OCI-LY7 (cell line): ENCODE results near the gene PORCN. TPM values are rescaled to one million over a fixed set of nuclear protein-coding genes. Genes with fewer than 3 reads are reported as not detected.

Experiments
- BruUV-seq: library from RNA; stranded (reverse); fragments of 400-500 nt; replicated peaks from 2 replicates; lab custom pipeline; 2021; lab: Mats Ljungman, UMichigan
- CTCF ChIA-PET: fragments of 300-600 bp; sonication (Branson Sonifier 250); formaldehyde crosslinking; loops from one replicate; lab custom pipeline; 2022; ENCODE audit warnings: antibody characterized with exemption; ENCODE audit not compliant: unreplicated experiment; lab: Charles Lee
- POLR2A ChIA-PET: fragments of 300-600 bp; sonication (Branson Sonifier 250); formaldehyde crosslinking; loops from one replicate; lab custom pipeline; 2022; ENCODE audit warnings: antibody characterized with exemption; lab: Charles Lee
- DNase-seq: peaks from one replicate; pipeline ENCODE4 v3.0.0-alpha.2; 2015; ENCODE audit warnings: low spot score
- H2AFZ ChIP-seq: fragments of 200-600 bp; sonication (generic), shearing (Covaris generic); 2 replicates; pipeline ENCODE4 v1.6.1; 2014; ENCODE audit warnings: mild to moderate bottlenecking, antibody characterized with exemption, low read length, moderate library complexity
- H3K27ac ChIP-seq: fragments of 200-600 bp; sonication (generic); 2 replicates; pipeline ENCODE4 v1.5.1; 2014; ENCODE audit warnings: mixed run types, low read depth, mild to moderate bottlenecking, moderate library complexity, low read length, inconsistent platforms; ENCODE audit not compliant: poor library complexity, severe bottlenecking
- H3K36me3 ChIP-seq: fragments of 200-600 bp; sonication (generic); 2 replicates; pipeline ENCODE4 v1.6.1; 2014; ENCODE audit warnings: mild to moderate bottlenecking, antibody characterized with exemption, low read length, moderate library complexity, mixed read lengths; ENCODE audit not compliant: insufficient read depth
- H3K4me1 ChIP-seq: fragments of 200-600 bp; sonication (generic); 2 replicates; pipeline ENCODE4 v1.5.1; 2014; ENCODE audit warnings: mild to moderate bottlenecking, low read length; ENCODE audit not compliant: insufficient read depth, poor library complexity, severe bottlenecking
- H3K4me2 ChIP-seq: fragments of 200-600 bp; sonication (generic); 2 replicates; pipeline ENCODE4 v1.6.1; 2014; ENCODE audit warnings: mild to moderate bottlenecking, low read length
- H3K4me3 ChIP-seq: fragments of 200-600 bp; sonication (generic); 2 replicates; pipeline ENCODE4 v1.5.1; 2014; ENCODE audit warnings: mild to moderate bottlenecking, low read depth, low read length; ENCODE audit not compliant: poor library complexity, severe bottlenecking
- H3K79me2 ChIP-seq: fragments of 200-600 bp; sonication (generic); 2 replicates; pipeline ENCODE4 v1.6.1; 2016; ENCODE audit warnings: low read depth, mild to moderate bottlenecking, low read length, moderate library complexity, mixed read lengths; ENCODE audit not compliant: insufficient read depth
- H3K9me2 ChIP-seq: fragments of 200-600 bp; sonication (generic); 2 replicates; pipeline ENCODE4 v1.6.1; 2016; ENCODE audit warnings: mild to moderate bottlenecking, low read length, mixed read lengths; ENCODE audit not compliant: insufficient read depth
- H3K9me3 ChIP-seq: fragments of 200-600 bp; sonication (generic); 2 replicates; pipeline ENCODE4 v1.6.1; 2014; ENCODE audit warnings: mild to moderate bottlenecking, mixed run types, low read length, mixed read lengths
- H4K20me1 ChIP-seq: fragments of 200-600 bp; sonication (generic); 2 replicates; pipeline ENCODE4 v1.6.1; 2014; ENCODE audit warnings: mild to moderate bottlenecking, antibody characterized with exemption, low read length, moderate library complexity, mixed read lengths; ENCODE audit not compliant: insufficient read depth
- EZH2phosphoT487 ChIP-seq: fragments of 200-600 bp; sonication (generic); IDR thresholded peaks from 2 replicates; pipeline ENCODE4 v1.6.1; 2018; ENCODE audit warnings: low read depth, borderline replicate concordance, mild to moderate bottlenecking, mixed run types, antibody characterized with exemption, low read length, moderate library complexity, mixed read lengths
- intact Hi-C: fragments of 100-400 bp; cut with micrococcal nuclease; formaldehyde crosslinking; loops from one replicate; pipeline ENCODE4 v1.10.0; 2022; ENCODE audit not compliant: unreplicated experiment
- total RNA-seq, 2 experiments: library from RNA; depleted of rRNA in 1 of 2; stranded (reverse); fragments of >200 nt in 1 of 2; shearing (Covaris generic) in 1 of 2; gene quantifications; 2 replicates each; pipeline ENCODE4 v1.2.3, GENCODE V29; 2014 to 2022
- TF ChIP-seq, protein P1 (sequence below): fragments of 200-600 bp; sonication (generic); conservative IDR thresholded peaks from 2 replicates; pipeline ENCODE4 v1.5.1; 2014; ENCODE audit warnings: mild to moderate bottlenecking, antibody characterized with exemption, low read length, moderate library complexity, mixed read lengths

The PORCN gene
- total RNA-seq, 2 experiments from 2014 or later = 8.4 to 11.3 TPM

DNA sequence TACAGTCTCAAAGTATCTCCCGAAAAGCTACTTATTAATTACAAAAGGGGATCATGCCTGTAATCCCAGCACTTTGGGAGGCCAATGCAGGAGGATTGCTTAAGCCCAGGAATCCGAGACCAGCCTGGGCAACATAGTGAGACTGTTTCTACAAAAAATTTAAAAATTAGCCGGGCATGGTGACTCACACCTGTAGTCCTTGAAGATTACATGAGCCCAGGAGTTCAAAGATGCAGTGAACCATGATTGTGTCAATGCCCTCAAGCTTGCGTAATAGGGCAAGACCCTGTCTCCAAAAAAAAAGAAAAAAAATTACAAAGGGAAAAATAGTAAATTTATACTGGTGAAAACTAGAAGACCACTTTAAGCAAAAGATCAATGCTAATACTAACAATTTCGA, 3.3 kb upstream of the PORCN start:
- Histone ChIP-seq H3K27ac (no peak overlapping the region), H3K4me3 (no peak overlapping the region), H3K9me2 (no peaks in the 10 kb centered on the region), H4K20me1 (no peaks in the 10 kb centered on the region), H3K4me2 (no peak overlapping the region), H3K4me1 (peaks cover 9% of the 10 kb centered on the region), H3K79me2 (no peaks in the 10 kb centered on the region), H2AFZ (no peak overlapping the region), H3K9me3 (no peaks in the 10 kb centered on the region), H3K36me3 (no peaks in the 10 kb centered on the region)
- POLR2A ChIA-PET = no interaction called here
- no TSS peak for BruUV-seq
- TF ChIP-seq, protein P1, sequence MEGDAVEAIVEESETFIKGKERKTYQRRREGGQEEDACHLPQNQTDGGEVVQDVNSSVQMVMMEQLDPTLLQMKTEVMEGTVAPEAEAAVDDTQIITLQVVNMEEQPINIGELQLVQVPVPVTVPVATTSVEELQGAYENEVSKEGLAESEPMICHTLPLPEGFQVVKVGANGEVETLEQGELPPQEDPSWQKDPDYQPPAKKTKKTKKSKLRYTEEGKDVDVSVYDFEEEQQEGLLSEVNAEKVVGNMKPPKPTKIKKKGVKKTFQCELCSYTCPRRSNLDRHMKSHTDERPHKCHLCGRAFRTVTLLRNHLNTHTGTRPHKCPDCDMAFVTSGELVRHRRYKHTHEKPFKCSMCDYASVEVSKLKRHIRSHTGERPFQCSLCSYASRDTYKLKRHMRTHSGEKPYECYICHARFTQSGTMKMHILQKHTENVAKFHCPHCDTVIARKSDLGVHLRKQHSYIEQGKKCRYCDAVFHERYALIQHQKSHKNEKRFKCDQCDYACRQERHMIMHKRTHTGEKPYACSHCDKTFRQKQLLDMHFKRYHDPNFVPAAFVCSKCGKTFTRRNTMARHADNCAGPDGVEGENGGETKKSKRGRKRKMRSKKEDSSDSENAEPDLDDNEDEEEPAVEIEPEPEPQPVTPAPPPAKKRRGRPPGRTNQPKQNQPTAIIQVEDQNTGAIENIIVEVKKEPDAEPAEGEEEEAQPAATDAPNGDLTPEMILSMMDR = no peak
- no peak for TF ChIP-seq EZH2phosphoT487
- CTCF ChIA-PET = no interaction called here
- DNase-seq = no peak
- intact Hi-C loops = no loop called here

DNA sequence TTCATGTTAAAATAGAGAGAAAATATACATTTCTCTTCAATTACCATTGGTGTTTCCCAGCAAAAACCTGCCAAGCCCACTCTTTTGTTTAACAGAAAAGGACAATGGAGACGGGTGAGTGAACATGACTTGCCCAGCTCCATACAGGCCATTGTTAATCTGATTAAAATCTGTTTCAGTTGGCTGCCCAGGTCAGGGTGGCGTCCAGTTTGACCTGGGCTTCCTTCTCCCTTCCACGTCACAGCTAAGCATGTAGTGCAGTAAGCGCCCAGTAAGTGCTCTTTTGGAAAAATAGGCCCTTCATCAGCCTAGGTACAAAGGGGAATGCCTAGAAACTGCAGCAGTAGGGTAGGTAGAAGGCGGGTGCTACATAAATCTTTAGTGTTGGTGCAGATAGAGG, 1.5 kb upstream of the PORCN start:
- Histone ChIP-seq H3K4me3 (no peak overlapping the region), H4K20me1 (no peaks in the 10 kb centered on the region), H3K9me3 (no peaks in the 10 kb centered on the region), H3K27ac (no peak overlapping the region), H3K79me2 (no peaks in the 10 kb centered on the region), H3K4me2 (no peak overlapping the region), H2AFZ (no peak overlapping the region), H3K9me2 (no peaks in the 10 kb centered on the region), H3K4me1 (peaks cover 9% of the 10 kb centered on the region), H3K36me3 (no peaks in the 10 kb centered on the region)
- TF ChIP-seq, protein P1 = no peak
- no peak for TF ChIP-seq EZH2phosphoT487
- no TSS peak for BruUV-seq
- ChIA-PET POLR2A (no interaction called here), CTCF (no interaction called here)
- no peak for DNase-seq
- intact Hi-C loops = no loop called here

DNA sequence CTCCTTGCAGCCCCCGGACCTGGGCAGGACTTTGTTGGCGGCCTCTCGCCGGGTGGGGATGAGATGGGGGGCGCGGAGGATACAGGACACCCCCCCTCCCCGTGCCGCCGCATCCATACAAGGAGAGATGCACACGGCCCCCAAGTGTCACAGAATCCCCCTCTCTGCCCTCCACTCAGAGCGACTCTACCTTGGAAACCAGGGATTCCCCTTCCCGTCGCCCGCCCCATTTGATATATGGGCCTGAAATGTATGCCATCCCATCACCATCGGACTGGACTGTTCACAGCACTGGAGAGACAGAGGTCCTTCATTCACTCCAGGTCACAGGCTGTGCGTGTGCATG, 426 bp downstream of the PORCN start:
- H3K79me2 ChIP-seq = no peaks in the 10 kb centered on the region
- ChIA-PET POLR2A (no interaction called here), CTCF (no interaction called here)
- TF ChIP-seq EZH2phosphoT487 = no peak
- TF ChIP-seq, protein P1 = no peak
- no peaks in the 10 kb centered on the region for H4K20me1 ChIP-seq
- peak overlapping the region; percentile 83 for H3K4me3 ChIP-seq
- no peaks in the 10 kb centered on the region for H3K36me3 ChIP-seq
- no peaks in the 10 kb centered on the region for H3K9me2 ChIP-seq
- DNase-seq = no peak
- H3K27ac ChIP-seq = no peak overlapping the region
- intact Hi-C loops = no loop called here
- H3K9me3 ChIP-seq = no peaks in the 10 kb centered on the region
- H3K4me2 ChIP-seq = peak overlapping the region; percentile 79
- H3K4me1 ChIP-seq = peaks cover 9% of the 10 kb centered on the region
- H2AFZ ChIP-seq = peak overlapping the region; percentile 68; the same call in 1 of the 2 replicates
- no TSS peak for BruUV-seq
